Measurements from ENCODE around the gene NFKBIE.

The NFKBIE gene

DNA sequence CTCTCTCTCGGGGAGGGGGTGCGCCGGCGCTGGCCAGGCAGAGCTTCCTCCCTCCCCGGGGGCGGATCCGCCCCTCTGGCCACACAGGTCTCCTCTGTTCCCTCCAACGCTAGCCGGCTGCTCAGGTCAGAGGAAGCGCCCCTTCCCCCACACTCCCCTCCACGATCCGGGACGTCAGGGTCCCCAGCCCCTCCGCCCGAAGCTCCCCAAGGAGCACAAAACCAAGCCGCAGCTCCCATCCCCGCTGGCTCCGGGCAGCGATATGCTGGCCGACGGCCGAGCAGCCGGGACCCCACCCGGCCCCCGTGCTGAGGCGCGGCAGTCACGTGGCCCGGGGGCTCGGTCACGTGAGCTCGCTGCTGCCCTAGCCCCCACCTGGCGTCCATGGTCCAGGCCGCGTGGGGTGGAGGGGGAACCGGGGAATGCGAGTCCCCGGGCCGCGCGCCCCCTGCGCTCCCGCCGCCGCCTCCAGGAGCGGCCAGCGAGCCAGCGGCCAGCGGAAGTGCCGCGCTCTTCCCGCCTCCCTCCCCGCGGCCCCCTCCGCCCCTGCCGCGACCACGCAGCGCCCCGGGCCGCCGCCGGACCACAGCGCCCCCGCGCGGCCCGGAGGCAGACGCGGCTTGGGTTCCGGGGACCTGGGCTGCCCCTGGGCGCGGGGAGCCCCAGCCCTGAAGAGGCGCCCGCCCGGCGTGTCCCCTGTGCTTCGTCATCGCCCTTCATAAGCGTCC lies 8.2 kb downstream of the NFKBIE start, which contains the start of gene SLC35B2:
Gene SLC35B2 (minus strand): TSS at position 504 of the 728 bp plus-strand sequence. CDS start 118 bp downstream, at position 386.
- peak; percentile 53 for DNase-seq

DNA sequence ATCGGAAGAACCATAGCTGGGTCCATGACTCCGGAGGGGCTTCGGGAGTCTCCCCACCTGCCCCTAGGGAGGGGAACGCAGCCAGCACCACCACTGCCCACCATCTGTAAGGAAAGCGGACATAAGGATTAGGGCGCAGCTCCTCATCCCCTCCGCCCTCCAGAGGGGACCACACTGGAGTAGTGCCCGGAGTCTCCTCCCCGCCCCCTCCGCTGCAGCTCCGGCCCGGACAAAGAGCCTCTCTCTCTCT lies 8.7 kb downstream of the NFKBIE start:
- DNase-seq: no peak

DNA sequence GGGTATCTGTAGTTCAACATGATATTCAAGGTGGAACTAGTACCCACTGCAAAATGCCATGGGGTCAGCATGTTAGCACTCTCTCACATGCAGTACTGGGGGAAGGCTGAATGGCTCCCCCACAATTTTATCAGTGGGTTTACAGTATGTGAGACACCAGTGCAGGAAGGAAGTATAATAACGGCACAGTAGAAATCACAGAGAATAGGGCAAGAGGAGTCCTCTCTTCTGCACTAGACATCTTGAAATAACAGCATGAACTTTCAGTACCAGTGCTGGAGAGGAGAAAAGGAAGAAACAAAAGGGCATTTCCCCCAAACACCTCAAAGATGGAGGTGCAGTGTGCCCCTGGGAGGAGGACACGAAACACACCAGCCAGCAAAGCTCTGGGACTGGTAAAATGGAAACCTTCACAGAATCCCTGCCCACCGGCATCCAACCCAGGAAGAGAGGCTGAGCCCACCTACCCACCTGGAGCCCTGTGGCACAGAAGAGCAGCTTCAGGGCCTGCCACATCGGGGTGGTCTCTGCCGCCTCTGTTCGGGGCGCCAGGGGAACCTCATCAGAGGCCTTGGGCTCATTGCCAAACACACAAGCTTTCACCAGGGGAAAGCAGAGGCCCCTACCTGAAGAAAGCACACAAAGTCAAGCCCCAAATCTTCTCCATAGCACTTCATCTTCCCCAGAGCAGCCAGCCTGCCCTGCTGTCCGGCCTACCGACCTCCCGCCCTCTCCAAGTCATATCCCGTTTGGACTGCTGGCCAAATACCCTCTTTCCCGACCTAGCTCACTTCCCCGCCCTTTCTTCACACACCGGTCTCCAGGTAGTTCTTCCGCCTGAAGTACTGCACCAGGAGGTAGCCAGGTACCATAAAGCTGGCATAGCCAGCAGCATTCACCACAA lies 9.2 kb downstream of the NFKBIE start:
- DNase-seq: no peak

DNA sequence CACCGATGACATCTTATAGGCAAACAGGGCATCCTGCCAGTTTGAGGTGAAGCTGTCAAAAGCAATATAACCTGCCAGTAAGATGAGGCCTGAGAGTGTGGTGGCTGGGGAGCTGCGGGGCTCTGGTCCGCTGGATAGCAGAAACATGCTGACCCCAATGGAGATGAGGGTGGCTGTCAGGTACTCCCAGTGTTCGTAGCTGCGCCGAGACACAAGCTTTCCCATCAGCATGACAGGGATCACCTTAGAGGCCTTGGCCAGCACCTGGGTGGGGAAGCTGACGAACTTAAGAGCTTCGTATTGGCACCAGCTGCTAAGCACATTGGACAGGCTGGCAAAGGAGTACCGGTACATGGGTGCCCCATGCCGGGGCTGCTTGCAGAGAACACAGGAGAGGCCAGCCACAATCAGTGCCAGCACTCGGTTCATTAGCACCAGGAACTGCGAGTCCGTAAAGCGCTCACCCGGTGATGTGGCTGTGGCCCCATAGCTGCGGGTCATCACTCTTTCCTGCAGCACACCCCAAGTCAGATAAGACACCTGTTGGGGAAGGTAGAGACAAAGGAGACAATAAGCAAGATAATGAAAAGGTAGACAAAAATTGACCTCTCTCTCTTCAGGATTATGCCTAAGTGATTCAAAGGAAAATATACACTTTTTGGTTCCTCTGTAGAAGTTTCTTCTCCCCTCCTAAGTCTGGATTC lies 10.1 kb downstream of the NFKBIE start:
- no peak for DNase-seq

DNA sequence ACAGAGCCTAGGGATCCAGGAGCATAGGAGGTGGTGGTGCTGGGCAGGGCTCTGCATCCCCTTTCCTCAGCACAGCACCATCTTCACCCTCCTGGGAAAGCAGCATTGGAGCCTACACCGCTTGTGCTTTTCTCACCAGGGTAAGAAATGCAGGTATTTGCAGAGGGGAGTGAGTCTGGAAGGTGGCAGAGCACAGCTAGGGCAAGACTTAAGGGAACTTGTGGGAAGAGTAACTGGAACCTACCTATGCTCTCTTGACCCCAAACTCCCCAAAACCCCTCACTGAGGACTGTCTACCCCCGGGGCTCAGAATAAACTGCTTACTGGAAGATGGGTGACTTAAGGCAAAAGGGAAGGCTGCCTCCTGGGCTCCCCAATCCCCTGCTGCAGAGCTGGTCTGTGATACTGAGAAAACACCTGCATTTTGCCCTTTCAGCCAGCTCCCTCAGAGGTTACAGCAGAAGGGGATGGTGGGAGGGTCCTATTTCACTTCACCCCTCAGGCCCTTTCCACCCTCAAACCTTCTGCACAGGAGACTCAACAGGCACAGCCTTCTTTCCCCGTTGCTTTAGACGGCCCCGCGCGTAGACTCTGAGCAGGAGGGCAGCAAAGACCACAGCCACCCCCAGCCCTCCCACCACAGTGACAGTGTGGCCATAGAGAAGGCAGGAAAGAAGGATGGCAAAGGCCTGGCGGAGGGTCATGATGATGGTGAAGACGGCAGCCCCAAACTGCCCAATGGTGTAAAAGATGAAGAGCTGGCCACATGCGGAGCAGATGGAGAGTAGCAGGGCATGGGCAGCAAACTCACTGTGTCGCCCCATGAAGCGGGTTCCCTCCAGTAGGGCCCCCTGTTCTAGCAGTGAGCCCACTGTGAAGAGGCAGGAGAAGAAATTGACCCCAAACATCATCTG lies 10.9 kb downstream of the NFKBIE start:
- no peak for DNase-seq

DNA sequence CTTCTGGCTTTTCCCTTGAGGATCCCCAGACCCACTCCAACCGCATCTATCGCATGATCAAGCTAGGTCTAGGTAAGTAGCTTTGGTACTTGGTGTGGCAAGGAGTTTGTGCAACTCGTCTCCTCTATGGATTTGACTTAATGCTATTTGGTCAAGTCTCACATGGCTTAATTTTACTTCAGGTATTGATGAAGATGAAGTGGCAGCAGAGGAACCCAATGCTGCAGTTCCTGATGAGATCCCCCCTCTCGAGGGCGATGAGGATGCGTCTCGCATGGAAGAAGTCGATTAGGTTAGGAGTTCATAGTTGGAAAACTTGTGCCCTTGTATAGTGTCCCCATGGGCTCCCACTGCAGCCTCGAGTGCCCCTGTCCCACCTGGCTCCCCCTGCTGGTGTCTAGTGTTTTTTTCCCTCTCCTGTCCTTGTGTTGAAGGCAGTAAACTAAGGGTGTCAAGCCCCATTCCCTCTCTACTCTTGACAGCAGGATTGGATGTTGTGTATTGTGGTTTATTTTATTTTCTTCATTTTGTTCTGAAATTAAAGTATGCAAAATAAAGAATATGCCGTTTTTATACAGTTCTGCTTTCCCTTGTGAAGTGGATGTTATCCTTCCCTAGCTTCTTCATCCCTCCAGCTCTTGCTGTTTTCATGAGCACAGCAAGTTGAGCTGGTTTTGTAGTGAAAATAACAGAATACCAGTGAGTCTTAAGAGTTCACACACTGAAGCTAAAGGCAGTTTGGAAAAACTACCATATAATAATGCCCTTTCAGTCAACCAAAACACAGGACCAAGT lies 11.8 kb downstream of the NFKBIE start:
- no peak for DNase-seq

DNA sequence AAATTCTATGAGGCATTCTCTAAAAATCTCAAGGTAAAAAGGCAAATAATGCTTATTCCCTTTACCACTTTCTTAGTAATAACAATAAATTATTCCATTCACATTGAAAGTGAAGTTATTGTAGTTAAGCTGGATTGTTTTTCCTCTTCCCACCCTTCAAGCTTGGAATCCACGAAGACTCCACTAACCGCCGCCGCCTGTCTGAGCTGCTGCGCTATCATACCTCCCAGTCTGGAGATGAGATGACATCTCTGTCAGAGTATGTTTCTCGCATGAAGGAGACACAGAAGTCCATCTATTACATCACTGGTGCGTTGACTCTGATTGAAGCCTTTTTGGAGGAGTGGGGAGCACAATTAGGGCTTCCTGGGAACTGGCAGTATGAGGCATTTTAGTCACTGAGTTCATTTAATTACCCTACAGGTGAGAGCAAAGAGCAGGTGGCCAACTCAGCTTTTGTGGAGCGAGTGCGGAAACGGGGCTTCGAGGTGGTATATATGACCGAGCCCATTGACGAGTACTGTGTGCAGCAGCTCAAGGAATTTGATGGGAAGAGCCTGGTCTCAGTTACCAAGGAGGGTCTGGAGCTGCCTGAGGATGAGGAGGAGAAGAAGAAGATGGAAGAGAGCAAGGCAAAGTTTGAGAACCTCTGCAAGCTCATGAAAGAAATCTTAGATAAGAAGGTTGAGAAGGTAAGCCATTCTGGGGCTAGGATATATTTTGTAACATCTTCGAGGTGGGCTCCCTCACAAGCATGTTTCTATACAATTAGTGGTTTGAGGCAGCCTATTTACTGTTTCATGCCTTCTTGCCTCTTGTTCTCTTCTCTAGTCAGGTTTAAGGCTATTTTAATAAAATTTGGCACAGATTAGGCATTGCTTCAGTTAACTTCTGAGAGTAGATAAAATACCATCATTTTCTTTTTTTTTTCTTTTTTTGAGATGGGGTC lies 13.5 kb downstream of the NFKBIE start:
- no peak for DNase-seq

DNA sequence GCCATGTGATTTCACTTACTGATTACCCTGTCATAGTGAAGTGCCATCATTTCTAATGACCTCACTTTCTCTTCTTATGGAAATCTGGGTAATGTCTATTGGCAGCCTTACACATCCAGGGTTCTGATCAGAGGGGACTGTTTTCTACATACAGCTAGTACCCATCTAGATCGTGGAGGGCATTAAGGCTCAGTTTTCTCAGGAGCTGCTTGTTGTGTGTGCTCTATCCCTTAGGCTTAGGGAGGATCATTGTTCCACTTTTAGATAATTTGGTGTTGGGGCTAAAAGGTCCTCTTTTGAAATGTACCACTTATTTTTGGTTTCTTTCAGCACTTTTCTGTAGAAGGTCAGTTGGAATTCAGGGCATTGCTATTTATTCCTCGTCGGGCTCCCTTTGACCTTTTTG lies 14.6 kb downstream of the NFKBIE start:
- no peak for DNase-seq

DNA sequence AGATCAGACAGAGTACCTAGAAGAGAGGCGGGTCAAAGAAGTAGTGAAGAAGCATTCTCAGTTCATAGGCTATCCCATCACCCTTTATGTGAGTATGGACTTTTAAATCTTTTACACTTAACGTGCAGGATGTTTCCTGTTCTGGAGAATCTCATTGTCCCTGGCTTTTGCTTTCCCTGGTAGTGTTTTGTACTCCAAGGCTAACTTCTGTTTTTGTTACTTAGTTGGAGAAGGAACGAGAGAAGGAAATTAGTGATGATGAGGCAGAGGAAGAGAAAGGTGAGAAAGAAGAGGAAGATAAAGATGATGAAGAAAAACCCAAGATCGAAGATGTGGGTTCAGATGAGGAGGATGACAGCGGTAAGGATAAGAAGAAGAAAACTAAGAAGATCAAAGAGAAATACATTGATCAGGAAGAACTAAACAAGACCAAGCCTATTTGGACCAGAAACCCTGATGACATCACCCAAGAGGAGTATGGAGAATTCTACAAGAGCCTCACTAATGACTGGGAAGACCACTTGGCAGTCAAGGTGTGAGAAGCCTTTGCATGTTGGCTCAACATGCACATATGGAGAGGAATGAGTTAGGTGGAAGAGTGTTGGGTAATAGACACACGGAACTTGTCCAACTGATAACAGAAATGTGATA lies 15.2 kb downstream of the NFKBIE start:
- no peak for DNase-seq

DNA sequence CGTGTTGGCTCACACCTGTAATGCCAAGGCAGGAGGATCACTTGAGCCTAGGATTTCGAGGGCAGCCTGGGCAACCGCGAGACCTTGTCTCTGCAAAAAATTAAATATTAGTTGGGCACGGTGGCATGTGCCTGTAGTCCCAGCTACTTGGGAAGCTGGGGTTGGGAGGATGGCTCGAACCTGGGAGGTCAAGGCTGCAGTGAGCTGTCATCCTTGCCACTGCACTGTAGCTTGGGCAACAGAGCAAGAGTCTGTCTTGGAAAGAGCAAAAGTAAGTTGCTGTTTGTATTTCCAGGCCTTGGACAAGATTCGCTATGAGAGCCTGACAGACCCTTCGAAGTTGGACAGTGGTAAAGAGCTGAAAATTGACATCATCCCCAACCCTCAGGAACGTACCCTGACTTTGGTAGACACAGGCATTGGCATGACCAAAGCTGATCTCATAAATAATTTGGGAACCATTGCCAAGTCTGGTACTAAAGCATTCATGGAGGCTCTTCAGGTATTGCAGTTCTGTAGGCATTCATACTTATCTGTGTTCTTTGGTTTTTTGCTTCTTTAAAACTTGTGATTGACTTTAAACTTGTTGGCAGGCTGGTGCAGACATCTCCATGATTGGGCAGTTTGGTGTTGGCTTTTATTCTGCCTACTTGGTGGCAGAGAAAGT lies 16.1 kb downstream of the NFKBIE start:
- no peak for DNase-seq

DNA sequence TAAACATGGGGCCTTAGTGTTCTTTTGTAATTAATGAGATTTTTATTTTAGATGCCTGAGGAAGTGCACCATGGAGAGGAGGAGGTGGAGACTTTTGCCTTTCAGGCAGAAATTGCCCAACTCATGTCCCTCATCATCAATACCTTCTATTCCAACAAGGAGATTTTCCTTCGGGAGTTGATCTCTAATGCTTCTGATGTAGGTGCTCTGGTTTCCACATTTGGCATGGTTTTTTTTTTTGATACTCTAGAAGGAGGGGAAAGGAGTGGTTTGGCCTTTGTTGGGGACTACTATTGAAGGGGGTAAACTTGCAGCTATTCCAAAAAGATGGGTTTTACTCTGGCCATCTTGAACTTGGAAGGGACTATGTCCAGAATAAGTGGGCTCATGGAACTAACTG lies 16.8 kb downstream of the NFKBIE start:
- no peak for DNase-seq

DNA sequence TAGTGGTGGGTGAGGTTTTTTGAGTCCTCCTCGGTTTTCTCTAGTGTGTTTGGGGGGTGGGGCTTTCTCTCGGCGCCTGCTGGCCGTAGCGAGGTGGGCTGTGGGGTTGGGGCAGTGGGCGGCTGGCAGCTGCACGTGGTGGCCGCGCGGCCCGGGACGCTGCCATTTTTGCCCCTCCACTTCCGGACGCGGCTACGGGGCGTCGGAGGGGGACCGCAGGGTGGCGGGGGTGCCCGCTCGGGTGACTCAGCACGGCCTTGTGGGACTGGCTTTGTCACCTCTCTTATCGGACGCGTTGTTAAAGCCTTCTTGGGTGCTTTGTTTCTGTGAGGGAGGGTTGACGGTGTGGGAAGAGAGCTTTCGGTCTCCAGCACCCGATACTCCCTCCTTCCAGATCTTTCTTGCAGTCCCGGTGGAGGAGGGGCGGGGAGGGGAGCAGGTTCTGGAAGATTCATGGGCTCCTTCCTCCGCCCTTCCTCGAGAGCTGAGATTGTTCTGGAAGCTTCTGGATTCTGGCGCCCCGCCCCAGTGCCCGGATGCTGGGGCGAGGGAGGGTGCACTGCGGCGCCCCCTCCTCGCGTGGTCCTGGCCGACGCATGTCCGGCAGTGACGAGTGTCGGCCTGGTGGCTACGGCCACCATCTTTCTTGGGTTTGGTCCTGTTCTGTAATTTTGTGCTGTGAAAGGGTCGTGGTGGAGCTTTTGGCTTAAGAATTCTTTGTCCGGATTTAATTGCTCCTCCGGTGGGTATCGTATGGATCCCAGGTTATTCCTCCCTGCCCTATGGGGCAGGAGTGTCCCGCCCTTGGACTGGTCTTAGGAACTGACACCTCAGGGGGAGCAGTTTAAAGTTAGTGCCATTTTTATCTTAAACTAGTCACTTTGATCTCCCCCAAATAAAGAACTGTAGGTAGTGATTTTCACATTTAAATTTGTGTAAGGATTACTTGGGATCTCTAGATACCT lies 17.7 kb downstream of the NFKBIE start:
- peak; percentile 35 for DNase-seq

DNA sequence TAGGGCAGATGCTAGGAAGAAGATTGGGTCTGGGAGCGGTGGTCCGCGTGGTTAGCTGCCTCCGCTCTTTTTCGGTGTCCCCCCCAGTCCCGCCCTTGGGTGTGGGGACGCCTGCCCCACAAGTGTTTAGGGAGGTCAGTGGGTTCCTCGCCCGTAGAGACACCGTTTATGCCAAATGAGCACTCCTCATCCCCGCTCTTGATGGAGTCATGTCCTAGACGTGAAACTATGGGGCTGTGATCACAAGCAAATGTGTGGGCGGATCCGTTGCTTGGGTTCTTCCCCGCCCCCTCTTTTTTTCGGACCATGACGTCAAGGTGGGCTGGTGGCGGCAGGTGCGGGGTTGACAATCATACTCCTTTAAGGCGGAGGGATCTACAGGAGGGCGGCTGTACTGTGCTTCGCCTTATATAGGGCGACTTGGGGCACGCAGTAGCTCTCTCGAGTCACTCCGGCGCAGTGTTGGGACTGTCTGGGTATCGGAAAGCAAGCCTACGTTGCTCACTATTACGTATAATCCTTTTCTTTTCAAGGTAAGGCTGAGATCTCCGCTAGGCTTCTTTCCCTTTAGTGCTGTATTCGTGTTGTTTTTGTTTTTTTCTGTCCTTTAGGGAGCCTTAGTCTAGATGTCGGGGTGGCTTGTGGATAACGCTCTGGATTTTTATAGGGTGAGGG lies 18.6 kb downstream of the NFKBIE start, which contains the start of gene HSP90AB1:
Gene HSP90AB1 (plus strand): TSS at position 439 of the 675 bp plus-strand sequence. CDS start 1,529 bp downstream, outside the sequence.
- DNase-seq: peak; percentile 97

DNA sequence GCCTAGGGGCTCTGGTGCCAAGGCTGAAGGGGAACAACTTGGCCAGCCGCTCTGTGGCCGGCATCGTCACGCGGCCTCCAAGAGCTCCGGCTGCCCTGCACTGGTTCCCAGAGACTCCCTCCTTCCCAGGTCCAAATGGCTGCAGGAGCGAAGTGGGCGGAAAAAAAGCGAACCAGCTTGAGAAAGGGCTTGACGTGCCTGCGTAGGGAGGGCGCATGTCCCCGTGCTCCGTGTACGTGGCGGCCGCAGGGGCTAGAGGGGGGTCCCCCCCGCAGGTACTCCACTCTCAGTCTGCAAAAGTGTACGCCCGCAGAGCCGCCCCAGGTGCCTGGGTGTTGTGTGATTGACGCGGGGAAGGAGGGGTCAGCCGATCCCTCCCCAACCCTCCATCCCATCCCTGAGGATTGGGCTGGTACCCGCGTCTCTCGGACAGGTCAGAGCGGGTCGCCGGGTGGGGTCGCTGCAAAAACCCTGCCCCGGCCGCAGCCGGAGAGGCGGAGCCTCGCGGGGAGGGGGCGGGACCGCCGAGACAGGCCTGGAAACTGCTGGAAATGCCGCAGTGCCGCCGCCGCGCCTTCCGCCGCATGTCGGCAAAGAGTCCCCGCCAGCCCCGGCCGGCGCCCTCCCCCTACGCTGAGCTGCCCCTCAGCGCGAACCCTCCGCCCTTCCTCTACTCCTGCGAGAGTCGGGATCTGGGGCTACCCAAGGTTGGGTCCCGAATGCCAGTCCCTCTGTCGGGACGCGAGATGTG lies 19.3 kb downstream of the NFKBIE start:
- DNase-seq: peak; percentile 94

DNA sequence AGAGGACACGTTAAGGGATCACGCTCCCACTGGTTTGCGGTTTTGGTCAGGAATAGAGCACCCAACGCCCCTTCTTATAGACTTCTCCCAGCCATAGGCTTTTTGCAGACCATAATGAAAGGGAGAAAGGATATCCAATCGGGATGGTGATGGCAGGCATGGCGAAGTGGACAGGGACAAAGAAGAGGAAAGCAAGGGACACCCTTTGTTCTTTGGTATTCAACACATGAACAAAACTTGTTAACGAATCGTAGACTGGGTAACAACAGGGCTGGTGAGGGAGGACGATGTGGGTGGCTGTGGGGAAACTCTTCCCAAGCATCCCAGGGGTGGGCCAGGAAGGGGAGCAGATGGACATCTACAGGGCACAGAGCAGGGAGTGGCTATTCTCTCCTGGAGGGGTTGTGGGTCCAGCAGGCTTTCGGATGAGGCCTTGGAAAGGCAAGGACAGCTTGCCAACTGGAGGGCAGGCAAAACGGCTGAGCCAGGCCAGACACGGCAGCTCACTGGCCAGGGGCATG lies 19.9 kb downstream of the NFKBIE start:
- DNase-seq: no peak

DNA sequence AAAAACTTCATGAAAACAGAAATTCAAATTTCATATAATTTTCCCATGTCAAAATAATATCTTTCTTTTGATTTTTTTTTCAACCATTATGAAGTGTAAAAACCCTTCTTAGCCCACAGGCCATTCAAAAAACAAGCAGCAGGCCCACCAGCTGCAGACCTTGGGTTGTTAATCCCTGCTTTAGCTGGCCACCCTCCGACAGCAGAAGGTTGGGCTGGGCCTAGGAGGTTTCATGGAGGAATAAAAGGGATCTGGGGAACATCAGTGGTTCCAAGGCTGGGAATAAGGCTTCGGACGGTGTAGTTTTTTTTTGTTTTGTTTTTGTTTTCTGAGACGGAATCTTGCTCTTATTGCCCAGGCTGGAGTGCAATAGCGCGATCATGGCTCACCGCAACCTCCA lies 22.0 kb downstream of the NFKBIE start:
- DNase-seq: no peak

All from NCI-H774 (cell line).